ENCODE results near the gene RBM44. TPM values are rescaled to one million over a fixed set of nuclear protein-coding genes. Genes with fewer than 3 reads are reported as not detected.

The RBM44 gene
- total RNA-seq, 1 experiment from 2014 or later: 0.14 TPM

- no peaks in the 10 kb centered on the region for H3K9me3 ChIP-seq
- H3K27ac Mint-ChIP-seq (ENCODE audit: unreplicated experiment): no peak overlapping the region
- ChIA-PET POLR2A (no interaction called here), CTCF (no interaction called here)
- no peaks in the 10 kb centered on the region for H3K36me3 ChIP-seq (ENCODE audit: control insufficient read depth, insufficient read depth, low read length)
- no peaks in the 10 kb centered on the region for H3K36me3 Mint-ChIP-seq (ENCODE audit: insufficient read depth, unreplicated experiment)
- H3K4me3 ChIP-seq (ENCODE audit: low read depth, low read length): no peak overlapping the region
- no peaks in the 10 kb centered on the region for H3K4me1 Mint-ChIP-seq (ENCODE audit: low read depth, unreplicated experiment)
- no peak for DNase-seq
- intact Hi-C loops (cut with micrococcal nuclease; ENCODE audit: unreplicated experiment): no loop called here
- H3K27me3 ChIP-seq (replicated peaks; ENCODE audit: control insufficient read depth, insufficient read depth, low read length): no peaks in the 10 kb centered on the region
- no peaks in the 10 kb centered on the region for H3K27me3 Mint-ChIP-seq (ENCODE audit: insufficient read depth, unreplicated experiment)
- TF ChIP-seq, protein P1, sequence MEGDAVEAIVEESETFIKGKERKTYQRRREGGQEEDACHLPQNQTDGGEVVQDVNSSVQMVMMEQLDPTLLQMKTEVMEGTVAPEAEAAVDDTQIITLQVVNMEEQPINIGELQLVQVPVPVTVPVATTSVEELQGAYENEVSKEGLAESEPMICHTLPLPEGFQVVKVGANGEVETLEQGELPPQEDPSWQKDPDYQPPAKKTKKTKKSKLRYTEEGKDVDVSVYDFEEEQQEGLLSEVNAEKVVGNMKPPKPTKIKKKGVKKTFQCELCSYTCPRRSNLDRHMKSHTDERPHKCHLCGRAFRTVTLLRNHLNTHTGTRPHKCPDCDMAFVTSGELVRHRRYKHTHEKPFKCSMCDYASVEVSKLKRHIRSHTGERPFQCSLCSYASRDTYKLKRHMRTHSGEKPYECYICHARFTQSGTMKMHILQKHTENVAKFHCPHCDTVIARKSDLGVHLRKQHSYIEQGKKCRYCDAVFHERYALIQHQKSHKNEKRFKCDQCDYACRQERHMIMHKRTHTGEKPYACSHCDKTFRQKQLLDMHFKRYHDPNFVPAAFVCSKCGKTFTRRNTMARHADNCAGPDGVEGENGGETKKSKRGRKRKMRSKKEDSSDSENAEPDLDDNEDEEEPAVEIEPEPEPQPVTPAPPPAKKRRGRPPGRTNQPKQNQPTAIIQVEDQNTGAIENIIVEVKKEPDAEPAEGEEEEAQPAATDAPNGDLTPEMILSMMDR (IDR thresholded peaks at IDR 0.05; ENCODE audit: insufficient read depth in 1 of 2, low read depth in 1 of 2, low read length in 1 of 2, severe bottlenecking in 1 of 2, unreplicated experiment in 1 of 2): no peak
- no peak overlapping the region for H3K4me3 Mint-ChIP-seq (ENCODE audit: unreplicated experiment)
- no peaks in the 10 kb centered on the region for H3K4me1 ChIP-seq
- BruUV-seq (replicated peaks): no TSS peak
- no peaks in the 10 kb centered on the region for H3K9me3 Mint-ChIP-seq (ENCODE audit: unreplicated experiment)
These were observed 88.3 kb downstream of the RBM44 start for GRCh38 chr2:237886685-237887481.

DNA sequence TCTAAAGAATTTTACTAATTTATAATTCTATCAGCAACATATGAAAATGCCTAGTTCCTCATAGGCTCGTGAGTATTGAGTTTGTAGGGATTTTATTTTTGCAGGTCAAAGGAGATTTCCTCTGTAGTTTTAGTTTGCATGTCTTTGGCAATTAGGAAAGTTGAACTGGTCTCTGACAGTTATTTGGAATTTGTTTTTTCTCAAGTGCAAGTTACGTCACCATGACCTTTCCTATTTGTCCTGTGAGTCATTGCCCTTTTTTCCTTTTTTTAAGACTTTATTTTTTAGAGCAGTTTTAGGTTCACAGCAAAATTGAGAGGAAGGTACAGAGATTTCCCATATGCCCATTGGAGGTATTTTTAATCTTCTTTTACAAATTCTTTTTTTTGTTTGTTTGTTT is 89.8 kb downstream of the RBM44 start:
- TF ChIP-seq, protein P1 (IDR thresholded peaks at IDR 0.05; ENCODE audit: insufficient read depth in 1 of 2, low read depth in 1 of 2, low read length in 1 of 2, severe bottlenecking in 1 of 2, unreplicated experiment in 1 of 2): no peak

GRCh38 chr2:237889016-237889415 is 90.4 kb downstream of the RBM44 start:
- H3K9me3 ChIP-seq: no peaks in the 10 kb centered on the region
- H3K4me1 Mint-ChIP-seq (ENCODE audit: low read depth, unreplicated experiment): peaks cover 7% of the 10 kb centered on the region
- TF ChIP-seq, protein P1 (IDR thresholded peaks at IDR 0.05; ENCODE audit: insufficient read depth in 1 of 2, low read depth in 1 of 2, low read length in 1 of 2, severe bottlenecking in 1 of 2, unreplicated experiment in 1 of 2): no peak
- H3K36me3 Mint-ChIP-seq (ENCODE audit: insufficient read depth, unreplicated experiment): no peaks in the 10 kb centered on the region
- H3K27ac Mint-ChIP-seq (ENCODE audit: unreplicated experiment): no peak overlapping the region
- H3K36me3 ChIP-seq (ENCODE audit: control insufficient read depth, insufficient read depth, low read length): no peaks in the 10 kb centered on the region
- H3K27me3 Mint-ChIP-seq (ENCODE audit: insufficient read depth, unreplicated experiment): peaks cover 2% of the 10 kb centered on the region
- CTCF ChIA-PET: no interaction called here
- no peak overlapping the region for H3K4me3 Mint-ChIP-seq (ENCODE audit: unreplicated experiment)
- H3K4me1 ChIP-seq: peaks cover 4% of the 10 kb centered on the region; the same call in 1 of the 2 replicates
- H3K4me3 ChIP-seq (ENCODE audit: low read depth, low read length): no peak overlapping the region
- DNase-seq: no peak
- POLR2A ChIA-PET: no interaction called here
- intact Hi-C loops (cut with micrococcal nuclease; ENCODE audit: unreplicated experiment): no loop called here
- BruUV-seq (replicated peaks): no TSS peak
- no peaks in the 10 kb centered on the region for H3K27me3 ChIP-seq (replicated peaks; ENCODE audit: control insufficient read depth, insufficient read depth, low read length)
- no peaks in the 10 kb centered on the region for H3K9me3 Mint-ChIP-seq (ENCODE audit: unreplicated experiment)

More for the DNA sequence above, 89.8 kb downstream of the RBM44 start:
- Histone ChIP-seq H3K27me3 (replicated peaks; ENCODE audit: control insufficient read depth, insufficient read depth, low read length) (no peaks in the 10 kb centered on the region), H3K4me3 (ENCODE audit: low read depth, low read length) (no peak overlapping the region), H3K4me1 (peaks cover 4% of the 10 kb centered on the region; the same call in 1 of the 2 replicates), H3K36me3 (ENCODE audit: control insufficient read depth, insufficient read depth, low read length) (no peaks in the 10 kb centered on the region), H3K9me3 (no peaks in the 10 kb centered on the region)
- H3K4me3 Mint-ChIP-seq (ENCODE audit: unreplicated experiment): no peak overlapping the region
- peaks cover 7% of the 10 kb centered on the region for H3K4me1 Mint-ChIP-seq (ENCODE audit: low read depth, unreplicated experiment)
- no peaks in the 10 kb centered on the region for H3K9me3 Mint-ChIP-seq (ENCODE audit: unreplicated experiment)
- BruUV-seq (replicated peaks): no TSS peak
- H3K27ac Mint-ChIP-seq (ENCODE audit: unreplicated experiment): no peak overlapping the region
- no peak for DNase-seq
- intact Hi-C loops (cut with micrococcal nuclease; ENCODE audit: unreplicated experiment): no loop called here
- H3K27me3 Mint-ChIP-seq (ENCODE audit: insufficient read depth, unreplicated experiment): peaks cover 2% of the 10 kb centered on the region
- H3K36me3 Mint-ChIP-seq (ENCODE audit: insufficient read depth, unreplicated experiment): no peaks in the 10 kb centered on the region
- ChIA-PET POLR2A (no interaction called here), CTCF (no interaction called here)
